G401 (cell line): ENCODE measurements around the gene DMKN. TPM values are rescaled to one million over a fixed set of nuclear protein-coding genes. Genes with fewer than 3 reads are reported as not detected.

Source experiments
- DNase-seq: peaks from one replicate; pipeline ENCODE4 v3.0.0-alpha.2; 2015; ENCODE audit warnings: low spot score
- in situ Hi-C: cut with HindIII; loops from 2 replicates; pipeline ENCODE4 v1.10.0; 2016; ENCODE audit warnings: low sequenced_read_pairs, mixed read lengths
- total RNA-seq: library from RNA; depleted of rRNA; stranded (reverse); fragments of >200 nt; shearing (Covaris generic); gene quantifications from 2 replicates; pipeline ENCODE4 v1.2.3, GENCODE V29; 2014; rRNA removed

The DMKN gene, protein sequence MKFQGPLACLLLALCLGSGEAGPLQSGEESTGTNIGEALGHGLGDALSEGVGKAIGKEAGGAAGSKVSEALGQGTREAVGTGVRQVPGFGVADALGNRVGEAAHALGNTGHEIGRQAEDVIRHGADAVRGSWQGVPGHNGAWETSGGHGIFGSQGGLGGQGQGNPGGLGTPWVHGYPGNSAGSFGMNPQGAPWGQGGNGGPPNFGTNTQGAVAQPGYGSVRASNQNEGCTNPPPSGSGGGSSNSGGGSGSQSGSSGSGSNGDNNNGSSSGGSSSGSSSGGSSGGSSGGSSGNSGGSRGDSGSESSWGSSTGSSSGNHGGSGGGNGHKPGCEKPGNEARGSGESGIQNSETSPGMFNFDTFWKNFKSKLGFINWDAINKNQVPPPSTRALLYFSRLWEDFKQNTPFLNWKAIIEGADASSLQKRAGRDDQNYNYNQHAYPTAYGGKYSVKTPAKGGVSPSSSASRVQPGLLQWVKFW
- 85.4 and 136 TPM in 2 replicates for total RNA-seq

GRCh38 chr19:35513628-35514281 is at the start of gene DMKN:
Gene DMKN, minus strand, starts transcription at chr19:35513649. Its CDS starts 174 bp downstream, at chr19:35513475.
- DNase-seq = no peak
- in situ Hi-C loops = no loop called here

GRCh38 chr19:35562776-35563175 is 49.3 kb upstream of the DMKN start:
- in situ Hi-C loops = no loop called here
- no peak for DNase-seq

- in situ Hi-C loops = no loop called here
Measured at GRCh38 chr19:35562336-35562735, 48.9 kb upstream of the DMKN start.

DNA sequence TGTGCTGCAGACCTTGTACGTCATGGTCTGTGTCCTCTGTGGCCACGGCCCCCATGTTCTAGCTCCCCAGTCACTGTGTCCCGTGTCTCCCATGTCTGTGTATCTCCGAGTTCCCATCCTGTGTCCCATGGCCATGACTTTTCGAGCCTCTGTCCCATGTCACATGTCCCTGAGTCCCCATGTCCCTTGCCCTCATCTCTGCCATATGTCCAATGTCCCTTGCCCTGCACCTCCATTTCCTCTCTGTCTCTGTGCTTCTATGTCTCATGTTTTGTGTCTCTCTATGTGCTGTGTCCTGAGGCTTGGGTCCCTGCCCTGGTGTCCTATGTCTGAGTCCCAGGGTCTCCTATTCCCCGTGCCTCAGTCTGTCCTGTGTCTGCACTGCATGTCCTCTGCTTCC is 48.0 kb upstream of the DMKN start:
- DNase-seq = no peak
- in situ Hi-C loops = no loop called here

More at GRCh38 chr19:35562336-35562735, 48.9 kb upstream of the DMKN start:
- DNase-seq = no peak

DNA sequence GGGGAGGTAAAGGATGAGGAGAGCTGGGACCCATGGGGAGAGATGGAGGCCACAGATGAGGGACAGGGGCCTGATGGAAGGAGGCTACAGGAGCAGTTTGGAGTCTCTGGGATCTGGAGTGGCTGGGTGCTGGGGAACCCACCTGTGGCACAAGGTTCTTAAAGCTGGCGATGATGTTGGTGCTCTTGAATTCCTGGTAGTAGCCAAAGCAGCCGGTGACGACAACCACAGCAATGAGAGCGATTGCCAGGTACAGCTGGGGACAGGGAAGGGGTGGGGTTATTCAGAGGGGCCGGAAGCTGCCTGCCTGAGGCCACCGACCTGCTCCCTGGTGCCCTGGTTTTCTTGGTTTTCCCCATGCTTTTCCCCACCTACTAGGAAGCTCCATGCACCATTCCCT is 47.2 kb upstream of the DMKN start:
- in situ Hi-C loops = no loop called here
- DNase-seq = no peak

- DNase-seq = no peak
- in situ Hi-C loops = no loop called here
Measured at GRCh38 chr19:35560271-35560670, 46.8 kb upstream of the DMKN start.

GRCh38 chr19:35559781-35560180 is 46.3 kb upstream of the DMKN start:
- in situ Hi-C loops = loop anchor here (5.0 kb wide), 1 partner anchor 48 kb away; no protein-coding TSS in a partner anchor
- DNase-seq = no peak

DNA sequence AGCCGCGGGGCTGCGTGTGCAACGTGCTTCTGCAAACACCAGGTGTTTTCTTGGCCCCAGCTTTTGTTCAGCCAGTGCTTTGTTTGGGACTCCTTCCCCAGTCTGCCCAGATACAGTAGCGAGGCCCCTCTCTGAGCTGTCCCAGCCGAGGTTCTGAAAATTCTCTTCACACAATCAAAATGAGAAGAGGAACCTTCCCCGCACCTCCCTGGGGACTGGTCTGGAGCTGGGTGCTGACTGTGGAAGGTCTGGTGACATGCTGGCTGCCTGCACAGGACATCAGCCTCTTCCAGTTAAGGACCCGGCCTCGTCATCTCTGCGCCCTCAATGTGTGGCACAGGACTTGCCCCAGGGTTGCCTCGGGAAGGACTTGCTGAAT is 45.8 kb upstream of the DMKN start:
- no peak for DNase-seq
- in situ Hi-C loops = loop anchor here (5.0 kb wide), 1 partner anchor 48 kb away; no protein-coding TSS in a partner anchor

GRCh38 chr19:35558400-35559280 is 45.2 kb upstream of the DMKN start:
- in situ Hi-C loops = loop anchor here (5.0 kb wide), 1 partner anchor 49 kb away; no protein-coding TSS in a partner anchor
- DNase-seq = no peak

DNA sequence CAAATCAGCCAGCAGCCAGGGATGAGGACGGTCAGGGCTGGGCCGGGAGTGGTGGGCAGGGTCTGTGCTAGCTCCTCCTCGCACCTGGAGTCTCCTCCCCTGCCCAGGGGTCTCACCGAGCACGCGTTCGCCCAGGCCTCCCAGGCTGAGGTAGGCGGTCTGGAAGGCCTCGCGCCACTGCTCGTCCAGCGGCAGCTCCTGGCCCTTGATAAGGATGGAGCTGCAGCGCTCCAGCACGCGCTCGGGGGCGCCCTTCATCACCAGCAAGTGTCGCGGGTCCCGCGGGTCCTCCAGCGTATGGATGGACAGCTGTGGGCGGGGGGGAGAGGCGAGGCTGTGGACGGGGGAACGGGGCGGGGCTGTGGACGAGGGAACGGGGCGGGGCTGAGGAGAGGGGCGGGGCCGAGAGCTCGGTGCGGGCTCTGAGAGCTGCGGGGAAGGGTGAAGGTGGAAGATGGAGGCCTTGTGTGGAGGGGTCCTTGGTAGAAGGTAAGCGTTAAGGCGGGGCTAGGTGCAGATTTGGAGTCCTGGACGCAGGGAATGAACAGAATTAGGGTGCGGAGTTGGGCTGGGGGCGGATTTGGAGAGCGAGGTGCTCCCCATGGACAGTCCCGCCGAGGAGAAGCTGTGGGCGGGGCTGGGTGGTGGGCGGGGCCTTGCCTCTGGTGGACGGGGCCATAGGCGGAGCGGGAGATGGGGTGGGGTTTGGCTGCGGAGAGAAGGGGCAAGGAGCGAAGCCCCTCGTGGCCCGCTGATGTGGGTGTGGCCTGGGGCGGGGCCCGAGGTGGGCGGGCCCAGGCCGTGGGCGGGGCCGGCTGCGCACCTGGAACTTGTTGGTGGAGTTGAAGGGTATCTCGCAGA is 44.3 kb upstream of the DMKN start:
- DNase-seq = peak; percentile 78
- in situ Hi-C loops = loop anchor here (5.0 kb wide), 1 partner anchor 50 kb away; no protein-coding TSS in a partner anchor

DNA sequence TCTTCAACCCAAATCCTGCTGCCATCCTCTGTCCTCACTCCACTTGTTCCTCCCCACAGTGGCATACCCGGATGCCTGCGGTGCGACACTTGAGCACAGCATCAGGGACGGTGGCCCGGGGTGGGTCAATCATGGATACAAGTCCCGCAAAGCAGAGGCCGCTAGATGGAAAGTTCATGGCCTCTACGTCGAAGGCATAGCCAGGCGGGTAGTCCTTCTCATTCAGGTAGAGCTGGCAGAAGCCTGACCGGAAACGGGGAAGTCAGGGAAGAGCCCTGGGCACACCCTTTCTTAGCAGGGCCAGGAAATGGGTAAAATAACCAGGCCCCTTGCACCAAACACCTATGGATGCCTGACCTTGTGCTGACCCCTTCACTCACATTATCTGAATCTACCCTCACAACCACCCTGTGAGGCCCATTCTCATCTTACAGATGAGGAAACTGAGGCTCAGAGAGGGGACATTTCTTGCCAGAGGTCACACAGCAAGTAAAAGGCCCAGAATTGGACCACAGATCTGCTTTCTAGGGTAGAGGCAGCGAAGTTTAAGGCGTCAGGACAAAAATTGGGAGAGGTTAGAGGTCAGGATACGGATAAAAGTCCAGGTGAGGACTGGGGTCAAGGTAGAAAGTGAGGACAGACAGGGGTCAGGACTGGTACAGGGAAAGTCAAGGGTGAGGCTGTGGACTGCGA is 43.5 kb upstream of the DMKN start:
- DNase-seq = no peak
- in situ Hi-C loops = loop anchor here (5.0 kb wide), 1 partner anchor 50 kb away; no protein-coding TSS in a partner anchor

- in situ Hi-C loops = loop anchor here (5.0 kb wide), 1 partner anchor 51 kb away; no protein-coding TSS in a partner anchor
Measured at GRCh38 chr19:35556025-35556590, 42.7 kb upstream of the DMKN start.

GRCh38 chr19:35555301-35556005 is 42.0 kb upstream of the DMKN start:
- peak; percentile 23 for DNase-seq

More at GRCh38 chr19:35556025-35556590, 42.7 kb upstream of the DMKN start:
- DNase-seq = no peak

DNA sequence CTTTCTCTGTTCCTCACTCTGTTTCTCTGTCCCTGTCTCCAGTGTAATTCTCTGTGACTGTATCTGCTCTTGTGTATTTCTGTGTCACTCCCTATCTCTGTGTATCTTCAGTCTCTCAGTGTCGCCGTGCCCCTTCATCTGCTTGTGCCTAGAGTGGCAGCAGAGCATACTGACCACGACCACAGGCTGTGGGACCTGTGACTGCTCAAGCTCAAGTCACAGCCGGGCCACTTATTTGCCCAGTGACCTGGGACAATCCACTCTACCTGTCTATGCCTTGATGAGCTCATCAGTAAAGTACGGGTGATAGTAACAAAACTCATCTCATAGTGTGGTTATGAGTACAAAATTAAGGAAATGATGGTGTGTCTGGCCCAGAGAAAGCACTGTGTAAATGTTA is 40.6 kb upstream of the DMKN start:
- in situ Hi-C loops = no loop called here
- DNase-seq = no peak

More at GRCh38 chr19:35555301-35556005, 42.0 kb upstream of the DMKN start:
- in situ Hi-C loops = loop anchor here (5.0 kb wide), 1 partner anchor 52 kb away; no protein-coding TSS in a partner anchor

DNA sequence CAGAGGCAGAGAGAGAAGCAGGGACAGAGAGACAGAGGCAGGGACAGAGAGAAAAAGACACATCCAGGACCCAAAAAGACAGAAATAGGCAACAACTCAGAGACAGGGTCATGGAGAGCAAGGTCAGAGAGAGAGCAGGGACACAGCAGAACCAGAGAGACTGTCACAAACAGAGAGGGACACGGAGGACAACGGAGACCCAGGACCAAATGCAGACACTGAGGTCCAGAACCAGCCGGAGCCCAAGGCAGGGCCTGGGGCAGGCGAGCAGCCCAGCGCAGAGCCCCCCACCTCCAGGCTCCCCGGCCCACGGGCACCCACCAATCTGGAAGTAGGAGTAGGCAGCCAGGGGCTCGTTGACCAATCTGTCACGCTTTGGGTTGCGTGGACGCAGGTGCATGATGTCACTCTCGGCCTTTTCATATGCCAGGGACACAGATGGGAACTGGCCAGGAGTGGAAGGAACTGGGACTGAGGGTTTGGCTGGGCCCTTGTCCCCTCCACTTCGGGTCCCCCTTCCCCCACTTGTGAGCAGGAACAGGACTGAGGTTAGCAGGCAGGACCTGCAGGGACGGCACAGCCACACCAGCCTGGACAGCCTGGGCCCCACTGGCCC is 40.0 kb upstream of the DMKN start:
- peak; percentile 71 for DNase-seq
- in situ Hi-C loops = no loop called here
